ENCODE data around the gene KRTAP5-5. TPM values are rescaled to one million over a fixed set of nuclear protein-coding genes. Genes with fewer than 3 reads are reported as not detected.
"Not testable (repeated sequence)": the region's sequence is repeated elsewhere in the genome, so short reads cannot be mapped to it uniquely, and the experiment has no call there.

The KRTAP5-5 gene
- total RNA-seq, 4 donors from 2014 or later = 2.5 TPM; not detected in 3

GRCh38 chr11:1645357-1645821 is 15.8 kb downstream of the KRTAP5-5 start:
- TF ChIP-seq CTCF (IDR thresholded peaks at IDR 0.05) (no peak), POLR2A (IDR thresholded peaks at IDR 0.05) (no peak)
- intact Hi-C loops (cut with DNase I; ENCODE audit: low total_unique reads) = no loop called here
- H3K4me3 ChIP-seq (ENCODE audit: low read depth, poor library complexity, severe bottlenecking) = no peak overlapping the region
- no peak for DNase-seq (ENCODE audit: low spot score in 2 of 2)
- WGBS, 2 donors = 77 to 83% methylated on average over 12 of the region's 12 CpGs

- intact Hi-C loops (cut with DNase I; ENCODE audit: low total_unique reads); DNase-seq (ENCODE audit: low spot score in 2 of 2): not testable (repeated sequence)
- WGBS, 2 donors = 90 to 93% methylated on average over 10 of the region's 10 CpGs
Measured at GRCh38 chr11:1646540-1646939, 17.0 kb downstream of the KRTAP5-5 start.

GRCh38 chr11:1647901-1648652 is 18.5 kb downstream of the KRTAP5-5 start:
- H3K4me3 ChIP-seq (ENCODE audit: low read depth, poor library complexity, severe bottlenecking) = no peak overlapping the region
- 90 to 93% methylated on average over 35 of the region's 35 CpGs for WGBS, 2 donors
- intact Hi-C loops (cut with DNase I; ENCODE audit: low total_unique reads) = no loop called here
- no peak for DNase-seq (ENCODE audit: low spot score in 2 of 2)
- TF ChIP-seq CTCF (IDR thresholded peaks at IDR 0.05) = no peak
- TF ChIP-seq POLR2A (IDR thresholded peaks at IDR 0.05) = no peak

More at GRCh38 chr11:1646540-1646939, 17.0 kb downstream of the KRTAP5-5 start:
- H3K4me3 ChIP-seq (ENCODE audit: low read depth, poor library complexity, severe bottlenecking) = not testable (repeated sequence)

- no peak for DNase-seq (ENCODE audit: low spot score in 2 of 2)
- no peak for TF ChIP-seq CTCF (IDR thresholded peaks at IDR 0.05)
- TF ChIP-seq POLR2A (IDR thresholded peaks at IDR 0.05) = no peak
- WGBS, 2 donors = 89 to 91% methylated on average over 28 of the region's 28 CpGs
- intact Hi-C loops (cut with DNase I; ENCODE audit: low total_unique reads) = no loop called here
- no peak overlapping the region for H3K4me3 ChIP-seq (ENCODE audit: low read depth, poor library complexity, severe bottlenecking)
Measured at GRCh38 chr11:1648653-1649420, 19.3 kb downstream of the KRTAP5-5 start.

GRCh38 chr11:1650034-1650917 is 20.7 kb downstream of the KRTAP5-5 start:
- no peak for TF ChIP-seq CTCF (IDR thresholded peaks at IDR 0.05)
- TF ChIP-seq POLR2A (IDR thresholded peaks at IDR 0.05) = no peak
- intact Hi-C loops (cut with DNase I; ENCODE audit: low total_unique reads) = loop anchor here (10.0 kb wide), 1 partner anchor 505 kb away; no protein-coding TSS in a partner anchor
- WGBS, 2 donors = 60 to 71% methylated on average over 15 of the region's 15 CpGs
- no peak overlapping the region for H3K4me3 ChIP-seq (ENCODE audit: low read depth, poor library complexity, severe bottlenecking)
- DNase-seq (ENCODE audit: low spot score in 2 of 2) = no peak

Data from lower leg skin (tissue), 4 donors.